UCSD-AML1 (cell line): Measurements from ENCODE around the gene GALR3.

Experiments used
- DNase-seq: peaks from one replicate; lab custom pipeline; 2025; ENCODE audit not compliant: unreplicated experiment; lab: John Stamatoyannopoulos, UW

Gene GALR3

DNA sequence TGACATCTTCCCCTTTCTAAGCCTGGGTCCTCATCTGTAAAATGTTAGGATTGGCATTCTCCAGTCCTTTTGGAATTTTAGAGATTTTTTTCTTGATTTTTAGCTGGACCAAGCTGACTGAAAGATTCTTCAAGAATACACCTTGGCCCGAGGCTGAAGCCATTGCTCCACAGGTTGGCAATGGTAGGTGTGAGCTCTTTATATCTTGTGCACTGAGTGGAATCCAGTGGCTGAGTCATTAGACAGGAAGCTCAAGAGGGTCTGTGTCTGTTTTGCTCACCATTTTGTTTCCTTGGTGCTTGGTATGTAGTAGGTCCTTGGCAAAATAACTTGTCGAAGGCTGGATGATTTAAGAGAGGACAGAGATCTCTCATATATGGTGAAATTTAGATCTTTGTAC is 32.3 kb downstream of the GALR3 start:
- DNase-seq = no peak

DNA sequence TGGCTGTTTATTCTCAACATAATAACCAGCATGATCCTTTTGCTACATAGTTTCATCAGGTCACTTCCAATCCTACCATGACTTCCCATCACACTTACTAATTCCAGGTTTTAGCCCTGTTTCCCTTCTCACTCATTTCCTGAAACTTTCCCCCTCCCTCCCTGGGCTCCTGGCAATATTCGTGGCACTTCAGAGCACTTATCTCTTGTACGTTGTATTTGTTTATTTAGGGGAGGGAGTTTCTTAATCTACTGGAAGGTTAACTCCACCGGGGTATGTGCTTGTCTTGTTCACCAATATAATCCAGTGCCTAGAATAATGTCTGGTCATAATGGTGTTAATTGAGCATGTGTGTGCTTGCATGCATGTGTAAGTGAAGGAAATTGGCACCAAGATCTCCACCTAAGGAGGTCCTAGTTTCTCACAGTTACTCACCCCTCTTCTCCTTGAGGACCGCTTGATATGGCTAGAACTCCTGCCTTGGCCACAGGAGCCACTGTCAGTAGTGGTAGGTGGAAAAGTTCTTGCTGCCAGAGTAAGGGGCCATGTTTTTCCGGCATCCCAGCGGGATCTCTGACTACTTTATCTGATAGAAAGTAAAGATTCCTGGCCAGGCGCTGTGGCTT is 37.7 kb downstream of the GALR3 start:
- no peak for DNase-seq

- no peak for DNase-seq
These were observed 39.6 kb downstream of the GALR3 start for GRCh38 chr22:37862570-37863325.

DNA sequence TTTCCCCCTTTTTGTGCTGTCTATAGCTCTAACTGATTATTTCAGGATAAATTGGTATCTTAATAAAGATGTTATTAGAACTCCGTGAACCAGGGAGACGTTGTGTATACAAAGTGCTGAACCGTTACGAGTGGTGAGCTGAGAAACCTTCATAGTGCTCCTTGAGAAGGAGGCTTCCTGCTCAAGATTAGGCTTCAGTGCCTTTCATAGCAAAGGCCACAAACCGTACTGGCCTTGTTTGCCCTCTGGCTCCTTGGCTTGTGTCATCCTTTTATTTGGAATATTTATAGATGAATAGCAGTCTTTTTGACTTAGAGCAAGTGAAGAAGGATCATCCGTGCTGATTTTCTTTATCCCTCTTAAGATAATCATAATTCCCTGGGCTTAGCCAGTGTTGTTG is 42.3 kb downstream of the GALR3 start:
- no peak for DNase-seq

DNA sequence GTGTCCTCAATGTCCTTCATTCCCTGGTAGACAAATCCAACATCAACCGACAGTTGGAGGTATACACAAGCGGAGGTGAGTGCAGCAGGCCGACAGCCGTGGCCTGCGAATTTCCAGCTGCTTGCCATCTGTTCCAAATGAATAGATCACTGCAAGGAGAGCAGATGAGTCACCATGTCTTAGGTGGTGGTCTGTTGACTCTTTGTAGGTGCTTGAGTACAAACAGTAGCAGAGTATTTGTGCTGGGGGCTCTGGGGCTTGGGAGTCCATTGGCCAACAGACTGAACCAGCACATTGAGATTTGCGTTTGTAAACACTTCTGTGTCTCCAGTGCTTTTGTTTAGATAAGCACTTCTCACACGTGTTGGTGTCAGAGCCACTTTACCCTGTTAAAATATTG is 47.1 kb downstream of the GALR3 start:
- no peak for DNase-seq
